Measurements from ENCODE around the gene DCUN1D3. TPM values are rescaled to one million over a fixed set of nuclear protein-coding genes. Genes with fewer than 3 reads are reported as not detected.

Gene DCUN1D3
- total RNA-seq, 2 donors from 2014 or later = 7.2 to 16.5 TPM

DNA sequence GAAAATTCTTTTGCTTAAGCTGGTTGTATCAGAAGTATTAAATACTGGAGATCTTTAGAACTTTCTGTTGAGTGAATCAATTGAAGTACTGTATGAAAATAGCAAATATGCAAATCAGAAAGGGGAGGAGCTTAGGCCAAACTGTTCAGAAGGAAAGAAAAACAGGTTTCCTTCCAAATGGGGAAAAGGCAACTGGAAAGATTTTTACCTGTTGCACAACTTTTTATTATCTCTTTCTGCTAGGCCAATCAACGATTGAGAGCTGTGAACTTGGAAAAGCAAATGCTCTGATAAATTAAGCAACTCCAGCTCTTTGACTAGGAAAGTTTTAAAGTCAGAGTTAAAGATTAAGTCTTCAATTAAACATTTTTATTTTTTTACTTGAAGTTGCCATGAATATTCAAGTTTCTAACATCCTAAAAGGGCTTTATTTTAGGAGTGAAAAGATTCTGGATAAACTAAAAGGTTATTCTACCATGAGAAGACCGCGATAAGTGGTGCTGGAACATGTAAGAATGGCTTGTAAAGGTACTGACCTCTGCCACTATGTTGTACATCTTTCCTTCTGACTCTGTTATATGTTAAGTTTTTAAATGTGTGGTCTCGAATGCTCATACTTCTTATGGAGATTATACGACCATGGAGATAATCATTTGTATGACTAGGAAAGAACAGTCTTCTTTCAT, 16.5 kb downstream of the DCUN1D3 start:
- DNase-seq (ENCODE audit: low spot score) = no peak
- intact Hi-C loops (cut with DNase I) = no loop called here
- H3K4me1 ChIP-seq (replicated peaks) = peaks cover 4% of the 10 kb centered on the region

DNA sequence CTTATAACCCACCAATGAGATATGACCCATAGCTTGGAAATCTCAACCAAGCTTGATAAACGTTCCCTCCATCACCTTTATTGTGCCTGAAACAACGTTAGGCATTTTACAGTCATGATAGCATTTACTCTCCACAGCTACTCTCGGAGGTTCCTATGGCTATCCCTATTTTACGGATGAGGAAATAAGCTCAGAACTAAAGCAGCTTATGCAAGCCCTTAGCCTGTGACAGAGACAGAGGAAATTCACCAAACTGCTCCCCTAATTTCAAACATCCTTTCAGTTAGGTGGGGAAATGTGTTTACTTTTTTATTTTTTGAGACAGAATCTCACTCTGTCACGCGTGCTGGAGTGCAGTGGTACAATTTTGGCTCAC, 18.7 kb downstream of the DCUN1D3 start:
- H3K27me3 ChIP-seq (replicated peaks; ENCODE audit: insufficient read depth) = no peaks in the 10 kb centered on the region
- peaks cover 4% of the 10 kb centered on the region for H3K4me1 ChIP-seq (replicated peaks)
- no peak overlapping the region for H3K4me3 ChIP-seq
- no peak for DNase-seq (ENCODE audit: low spot score)
- intact Hi-C loops (cut with DNase I) = no loop called here
- H3K9me3 ChIP-seq = no peaks in the 10 kb centered on the region
- 85% methylated on average over 6 of the region's 6 CpGs for WGBS
- H3K27ac ChIP-seq = no peak overlapping the region
- TF ChIP-seq POLR2A (IDR thresholded peaks at IDR 0.05) (no peak), POLR2AphosphoS5 (IDR thresholded peaks at IDR 0.05) (no peak)
- TF ChIP-seq, protein P1, sequence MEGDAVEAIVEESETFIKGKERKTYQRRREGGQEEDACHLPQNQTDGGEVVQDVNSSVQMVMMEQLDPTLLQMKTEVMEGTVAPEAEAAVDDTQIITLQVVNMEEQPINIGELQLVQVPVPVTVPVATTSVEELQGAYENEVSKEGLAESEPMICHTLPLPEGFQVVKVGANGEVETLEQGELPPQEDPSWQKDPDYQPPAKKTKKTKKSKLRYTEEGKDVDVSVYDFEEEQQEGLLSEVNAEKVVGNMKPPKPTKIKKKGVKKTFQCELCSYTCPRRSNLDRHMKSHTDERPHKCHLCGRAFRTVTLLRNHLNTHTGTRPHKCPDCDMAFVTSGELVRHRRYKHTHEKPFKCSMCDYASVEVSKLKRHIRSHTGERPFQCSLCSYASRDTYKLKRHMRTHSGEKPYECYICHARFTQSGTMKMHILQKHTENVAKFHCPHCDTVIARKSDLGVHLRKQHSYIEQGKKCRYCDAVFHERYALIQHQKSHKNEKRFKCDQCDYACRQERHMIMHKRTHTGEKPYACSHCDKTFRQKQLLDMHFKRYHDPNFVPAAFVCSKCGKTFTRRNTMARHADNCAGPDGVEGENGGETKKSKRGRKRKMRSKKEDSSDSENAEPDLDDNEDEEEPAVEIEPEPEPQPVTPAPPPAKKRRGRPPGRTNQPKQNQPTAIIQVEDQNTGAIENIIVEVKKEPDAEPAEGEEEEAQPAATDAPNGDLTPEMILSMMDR (IDR thresholded peaks at IDR 0.05) = no peak
- no peaks in the 10 kb centered on the region for H3K36me3 ChIP-seq

More for the DNA sequence above, 16.5 kb downstream of the DCUN1D3 start:
- 63% methylated on average over 5 of the region's 5 CpGs for WGBS
- TF ChIP-seq POLR2A (IDR thresholded peaks at IDR 0.05) (no peak), POLR2AphosphoS5 (IDR thresholded peaks at IDR 0.05) (no peak)
- TF ChIP-seq, protein P1 (IDR thresholded peaks at IDR 0.05) = no peak
- H3K27me3 ChIP-seq (replicated peaks; ENCODE audit: insufficient read depth) = no peaks in the 10 kb centered on the region
- H3K4me3 ChIP-seq = no peak overlapping the region
- no peaks in the 10 kb centered on the region for H3K36me3 ChIP-seq
- H3K9me3 ChIP-seq = no peaks in the 10 kb centered on the region
- no peak overlapping the region for H3K27ac ChIP-seq

DNA sequence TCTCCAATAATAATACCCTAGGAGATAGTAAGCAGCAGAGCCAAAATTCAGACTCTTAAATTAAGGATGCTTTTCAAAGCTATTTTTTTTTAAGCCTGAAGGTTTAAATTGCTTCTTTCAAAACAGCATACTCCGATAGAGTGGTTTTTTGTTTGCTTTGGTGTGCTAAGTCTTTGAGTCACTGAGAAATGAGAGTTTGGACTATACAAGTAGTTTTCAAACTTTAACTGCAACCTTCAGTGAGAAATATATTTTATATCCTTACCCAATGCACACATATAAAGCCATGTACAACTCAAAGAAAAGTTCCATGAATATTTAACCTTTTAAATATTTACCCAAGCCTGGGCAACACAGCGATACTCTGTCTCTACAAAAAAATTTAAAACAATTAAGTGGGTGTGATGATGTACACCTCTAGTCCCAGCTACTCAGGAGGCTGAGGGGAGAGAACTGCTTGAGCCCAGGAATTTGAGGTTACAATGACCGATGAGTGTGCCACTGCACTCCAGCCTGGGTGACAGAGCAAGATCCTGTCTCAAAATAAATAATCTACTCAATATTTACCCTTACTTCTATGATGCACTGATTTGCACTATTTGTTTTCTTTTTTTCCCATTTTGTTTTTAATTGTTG, 19.2 kb downstream of the DCUN1D3 start:
- H3K36me3 ChIP-seq = no peaks in the 10 kb centered on the region
- H3K4me3 ChIP-seq = no peak overlapping the region
- H3K27me3 ChIP-seq (replicated peaks; ENCODE audit: insufficient read depth) = no peaks in the 10 kb centered on the region
- 56% methylated on average over 3 of the region's 3 CpGs for WGBS
- intact Hi-C loops (cut with DNase I) = no loop called here
- TF ChIP-seq POLR2AphosphoS5 (IDR thresholded peaks at IDR 0.05) = no peak
- TF ChIP-seq, protein P1 (IDR thresholded peaks at IDR 0.05) = no peak
- no peak for TF ChIP-seq POLR2A (IDR thresholded peaks at IDR 0.05)
- peaks cover 4% of the 10 kb centered on the region for H3K4me1 ChIP-seq (replicated peaks)
- H3K9me3 ChIP-seq = no peaks in the 10 kb centered on the region
- no peak for DNase-seq (ENCODE audit: low spot score)
- no peak overlapping the region for H3K27ac ChIP-seq

DNA sequence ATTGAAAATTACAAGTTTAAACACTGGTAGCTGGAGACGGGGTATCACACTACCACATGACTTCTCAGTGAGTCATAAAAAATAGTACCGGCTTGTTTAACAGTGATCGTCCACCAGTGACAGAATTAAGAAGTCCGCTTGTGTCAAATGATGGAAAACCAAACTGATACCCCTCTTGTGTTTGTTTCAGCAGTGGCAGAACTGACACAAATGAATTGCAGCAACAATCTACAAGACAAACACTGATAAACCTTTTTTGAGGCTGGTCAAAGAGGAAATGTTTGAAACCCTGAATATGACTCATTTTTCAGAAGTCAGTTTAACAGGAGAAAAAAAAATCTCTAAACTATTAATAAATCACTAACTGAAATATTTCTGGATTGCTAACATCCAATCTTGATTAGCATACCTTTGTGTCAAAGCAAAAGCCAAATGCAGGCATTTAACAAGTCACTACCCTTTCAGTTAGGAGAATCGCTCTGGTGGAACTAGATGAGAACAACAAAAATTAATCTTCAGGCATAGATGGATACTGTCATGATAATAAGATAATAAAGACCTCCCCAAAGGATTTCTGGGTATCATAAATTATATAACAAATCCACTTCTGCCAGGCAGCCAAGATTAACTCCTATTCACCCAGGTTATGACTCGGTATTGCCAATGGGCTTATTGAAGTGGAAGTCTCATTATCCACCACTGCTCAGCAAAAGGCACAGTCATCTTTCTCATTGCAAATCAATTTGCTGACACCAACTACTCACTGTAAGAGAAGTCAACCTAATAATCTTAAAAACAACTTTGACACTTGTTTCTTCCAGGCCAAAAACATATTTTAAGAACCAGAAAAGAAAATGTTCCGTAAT, 20.8 kb downstream of the DCUN1D3 start:
- no peaks in the 10 kb centered on the region for H3K27me3 ChIP-seq (replicated peaks; ENCODE audit: insufficient read depth)
- intact Hi-C loops (cut with DNase I) = no loop called here
- no peak overlapping the region for H3K27ac ChIP-seq
- H3K36me3 ChIP-seq = no peaks in the 10 kb centered on the region
- TF ChIP-seq, protein P1 (IDR thresholded peaks at IDR 0.05) = no peak
- TF ChIP-seq POLR2AphosphoS5 (IDR thresholded peaks at IDR 0.05) (no peak), POLR2A (IDR thresholded peaks at IDR 0.05) (no peak)
- H3K4me3 ChIP-seq = no peak overlapping the region
- H3K4me1 ChIP-seq (replicated peaks) = peaks cover 4% of the 10 kb centered on the region
- whole genome bisulfite sequencing = 37% methylated on average over 7 of the region's 7 CpGs
- no peaks in the 10 kb centered on the region for H3K9me3 ChIP-seq
- DNase-seq (ENCODE audit: low spot score) = no peak
